ENCODE data around the gene LMBR1.

Gene LMBR1

DNA sequence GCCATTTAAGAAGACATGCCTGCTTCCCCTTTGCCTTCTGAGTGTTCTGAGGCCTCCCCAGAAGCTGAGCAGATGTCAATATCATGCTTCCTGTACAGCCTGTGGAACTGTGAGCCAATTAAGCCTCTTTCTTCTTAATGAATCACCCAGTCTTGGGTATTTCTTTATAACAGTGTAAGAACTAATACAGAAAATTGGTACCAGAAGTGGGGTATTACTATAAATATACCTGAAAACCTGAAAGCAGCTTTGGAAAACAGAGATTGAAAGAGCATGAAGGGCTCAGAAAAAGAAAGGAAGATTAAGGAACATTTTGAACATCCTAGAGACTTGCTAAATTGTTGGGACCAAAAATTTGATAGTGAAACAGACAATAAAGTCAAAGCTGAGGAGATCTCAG, 264.4 kb downstream of the LMBR1 start:
- DNase-seq (ENCODE audit: low read depth in 1 of 2, low spot score in 1 of 2), result no peak
